ENCODE data around the gene MEF2A.

MEF2A gene

GRCh38 chr15:99669250-99669649 lies 103.5 kb downstream of the MEF2A start:
- ChIA-PET CTCF (interaction anchor here (2.2 kb wide), 1 partner anchor 35 kb away, joined by 10 read pairs; no protein-coding TSS in a partner anchor), POLR2A (no interaction called here)
- TF ChIP-seq, protein P1, sequence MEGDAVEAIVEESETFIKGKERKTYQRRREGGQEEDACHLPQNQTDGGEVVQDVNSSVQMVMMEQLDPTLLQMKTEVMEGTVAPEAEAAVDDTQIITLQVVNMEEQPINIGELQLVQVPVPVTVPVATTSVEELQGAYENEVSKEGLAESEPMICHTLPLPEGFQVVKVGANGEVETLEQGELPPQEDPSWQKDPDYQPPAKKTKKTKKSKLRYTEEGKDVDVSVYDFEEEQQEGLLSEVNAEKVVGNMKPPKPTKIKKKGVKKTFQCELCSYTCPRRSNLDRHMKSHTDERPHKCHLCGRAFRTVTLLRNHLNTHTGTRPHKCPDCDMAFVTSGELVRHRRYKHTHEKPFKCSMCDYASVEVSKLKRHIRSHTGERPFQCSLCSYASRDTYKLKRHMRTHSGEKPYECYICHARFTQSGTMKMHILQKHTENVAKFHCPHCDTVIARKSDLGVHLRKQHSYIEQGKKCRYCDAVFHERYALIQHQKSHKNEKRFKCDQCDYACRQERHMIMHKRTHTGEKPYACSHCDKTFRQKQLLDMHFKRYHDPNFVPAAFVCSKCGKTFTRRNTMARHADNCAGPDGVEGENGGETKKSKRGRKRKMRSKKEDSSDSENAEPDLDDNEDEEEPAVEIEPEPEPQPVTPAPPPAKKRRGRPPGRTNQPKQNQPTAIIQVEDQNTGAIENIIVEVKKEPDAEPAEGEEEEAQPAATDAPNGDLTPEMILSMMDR (IDR thresholded peaks at IDR 0.05; ENCODE audit: insufficient read depth, low read length, missing control alignments) = no peak
- DNase-seq (ENCODE audit: low read depth, low spot score) = no peak
- H3K4me3 ChIP-seq (ENCODE audit: low read depth, low read length) = no peak overlapping the region

DNA sequence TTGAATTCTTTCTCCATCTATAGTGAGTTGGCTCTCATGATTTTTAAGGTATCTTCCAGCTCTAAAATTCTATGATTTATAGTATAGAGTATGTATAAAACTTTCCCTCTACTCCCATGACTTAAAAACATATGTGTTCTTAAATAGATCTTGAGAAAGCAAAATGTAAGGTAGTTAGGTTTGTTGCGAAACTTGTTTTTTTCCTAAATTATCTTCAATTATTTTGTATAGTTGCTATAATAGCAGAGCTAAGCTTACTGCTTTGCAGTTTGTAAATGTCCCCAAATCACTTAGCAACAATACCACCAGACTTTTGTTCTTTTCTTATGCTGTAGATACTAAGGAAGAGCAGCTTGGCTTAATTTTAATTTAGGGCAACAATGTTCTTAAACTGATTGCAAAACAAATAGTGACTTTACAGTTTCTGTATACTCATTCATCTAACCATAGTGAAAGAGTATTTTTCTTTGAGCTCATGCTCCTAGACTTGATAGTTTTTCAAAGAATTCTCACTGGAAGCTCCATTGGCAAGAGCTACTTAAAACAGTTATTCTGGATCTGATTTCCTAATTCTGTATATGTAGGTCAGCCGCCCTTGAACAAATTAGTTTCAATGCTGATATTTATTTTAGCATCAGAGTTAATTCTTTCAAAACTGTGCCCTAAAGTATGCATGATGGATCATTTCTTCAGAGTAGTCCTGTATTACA lies 106.3 kb downstream of the MEF2A start:
- CTCF ChIA-PET = interaction anchor here (1.3 kb wide), 1 partner anchor 32 kb away, joined by 6 read pairs; no protein-coding TSS in a partner anchor
- no peak for DNase-seq (ENCODE audit: low read depth, low spot score)
- POLR2A ChIA-PET = no interaction called here
- H3K4me3 ChIP-seq (ENCODE audit: low read depth, low read length) = no peak overlapping the region
- TF ChIP-seq, protein P1 (IDR thresholded peaks at IDR 0.05; ENCODE audit: insufficient read depth, low read length, missing control alignments) = no peak

GRCh38 chr15:99673111-99673510 lies 107.3 kb downstream of the MEF2A start:
- POLR2A ChIA-PET = no interaction called here
- H3K4me3 ChIP-seq (ENCODE audit: low read depth, low read length) = no peak overlapping the region
- CTCF ChIA-PET = no interaction called here
- TF ChIP-seq, protein P1 (IDR thresholded peaks at IDR 0.05; ENCODE audit: insufficient read depth, low read length, missing control alignments) = no peak
- no peak for DNase-seq (ENCODE audit: low read depth, low spot score)

DNA sequence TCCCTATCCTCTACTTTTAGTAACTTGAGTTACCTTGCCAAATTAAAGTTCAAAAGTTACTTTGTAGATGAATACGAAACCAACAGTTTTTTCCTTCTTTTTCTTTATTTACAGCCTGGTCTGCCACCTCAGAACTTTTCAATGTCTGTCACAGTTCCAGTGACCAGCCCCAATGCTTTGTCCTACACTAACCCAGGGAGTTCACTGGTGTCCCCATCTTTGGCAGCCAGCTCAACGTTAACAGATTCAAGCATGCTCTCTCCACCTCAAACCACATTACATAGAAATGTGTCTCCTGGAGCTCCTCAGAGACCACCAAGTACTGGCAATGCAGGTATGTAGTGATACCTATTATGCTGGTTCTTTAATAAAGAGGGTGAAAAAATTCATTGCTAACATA lies 108.5 kb downstream of the MEF2A start:
- POLR2A ChIA-PET = no interaction called here
- CTCF ChIA-PET = no interaction called here
- DNase-seq (ENCODE audit: low read depth, low spot score) = no peak
- TF ChIP-seq, protein P1 (IDR thresholded peaks at IDR 0.05; ENCODE audit: insufficient read depth, low read length, missing control alignments) = no peak
- H3K4me3 ChIP-seq (ENCODE audit: low read depth, low read length) = no peak overlapping the region

GRCh38 chr15:99677540-99678134 lies 111.9 kb downstream of the MEF2A start:
- TF ChIP-seq, protein P1 (IDR thresholded peaks at IDR 0.05; ENCODE audit: insufficient read depth, low read length, missing control alignments) = no peak
- H3K4me3 ChIP-seq (ENCODE audit: low read depth, low read length) = no peak overlapping the region
- ChIA-PET CTCF (no interaction called here), POLR2A (no interaction called here)
- DNase-seq (ENCODE audit: low read depth, low spot score) = no peak

- CTCF ChIA-PET = interaction anchor here (2.4 kb wide), 1 partner anchor 24 kb away, joined by 12 read pairs; no protein-coding TSS in a partner anchor
- TF ChIP-seq, protein P1 (IDR thresholded peaks at IDR 0.05; ENCODE audit: insufficient read depth, low read length, missing control alignments) = no peak
- H3K4me3 ChIP-seq (ENCODE audit: low read depth, low read length) = no peak overlapping the region
- no peak for DNase-seq (ENCODE audit: low read depth, low spot score)
- POLR2A ChIA-PET = no interaction called here
These were observed 114.5 kb downstream of the MEF2A start for GRCh38 chr15:99680276-99680675.
